Measurements from ENCODE around the gene NXPE2.
"Not testable (repeated sequence)": the region's sequence is repeated elsewhere in the genome, so short reads cannot be mapped to it uniquely, and the experiment has no call there.

Gene NXPE2

GRCh38 chr11:114678125-114679036 is at the start of gene NXPE2:
NXPE2 (plus strand) TSS chr11:114678527; CDS start chr11:114678576, 49 bp downstream.
- peaks cover 16% of the 10 kb centered on the region for H3K9me3 ChIP-seq (ENCODE audit: control insufficient read depth, insufficient read depth, low read depth, low read length)

GRCh38 chr11:114631445-114631965 is 46.8 kb upstream of the NXPE2 start:
- H3K9me3 ChIP-seq (ENCODE audit: control insufficient read depth, insufficient read depth, low read depth, low read length); H3K9ac ChIP-seq (ENCODE audit: low read length); H3K36me3 ChIP-seq (ENCODE audit: control insufficient read depth, insufficient read depth, low read length); H3K27ac ChIP-seq (ENCODE audit: low read depth, low read length); H3K4me3 ChIP-seq (ENCODE audit: low read depth, low read length); H3K4me1 ChIP-seq (ENCODE audit: control insufficient read depth, insufficient read depth, low read length); H3K27me3 ChIP-seq (ENCODE audit: control insufficient read depth, insufficient read depth, low read length): not testable (repeated sequence)

More at GRCh38 chr11:114678125-114679036, at the start of gene NXPE2:
- Histone ChIP-seq H3K36me3 (ENCODE audit: control insufficient read depth, insufficient read depth, low read length) (no peaks in the 10 kb centered on the region), H3K27me3 (ENCODE audit: control insufficient read depth, insufficient read depth, low read length) (no peaks in the 10 kb centered on the region), H3K4me3 (ENCODE audit: low read depth, low read length) (no peak within 1 kb of the TSS), H3K9ac (ENCODE audit: low read length) (no peak within 1 kb of the TSS), H3K27ac (ENCODE audit: low read depth, low read length) (no peak within 1 kb of the TSS), H3K4me1 (ENCODE audit: control insufficient read depth, insufficient read depth, low read length) (no peaks in the 10 kb centered on the region)

- 0 out of 2 replicates have a peak overlapping the region, but pooled peaks have one; percentile 23 for H3K4me3 ChIP-seq (ENCODE audit: low read depth, low read length)
- H3K36me3 ChIP-seq (ENCODE audit: control insufficient read depth, insufficient read depth, low read length); H3K9me3 ChIP-seq (ENCODE audit: control insufficient read depth, insufficient read depth, low read depth, low read length); H3K27ac ChIP-seq (ENCODE audit: low read depth, low read length); H3K9ac ChIP-seq (ENCODE audit: low read length); H3K4me1 ChIP-seq (ENCODE audit: control insufficient read depth, insufficient read depth, low read length); H3K27me3 ChIP-seq (ENCODE audit: control insufficient read depth, insufficient read depth, low read length): not testable (repeated sequence)
These were observed 38.9 kb upstream of the NXPE2 start for GRCh38 chr11:114639440-114639839.

GRCh38 chr11:114650661-114651060 is 27.7 kb upstream of the NXPE2 start:
- no peaks in the 10 kb centered on the region for H3K4me1 ChIP-seq (ENCODE audit: control insufficient read depth, insufficient read depth, low read length)
- no peaks in the 10 kb centered on the region for H3K36me3 ChIP-seq (ENCODE audit: control insufficient read depth, insufficient read depth, low read length)
- no peaks in the 10 kb centered on the region for H3K27me3 ChIP-seq (ENCODE audit: control insufficient read depth, insufficient read depth, low read length)
- no peak overlapping the region for H3K9ac ChIP-seq (ENCODE audit: low read length)
- 0 out of 2 replicates have a peak, but pooled peaks cover 2% of the 10 kb centered on the region for H3K9me3 ChIP-seq (ENCODE audit: control insufficient read depth, insufficient read depth, low read depth, low read length)
- H3K27ac ChIP-seq (ENCODE audit: low read depth, low read length), result no peak overlapping the region
- H3K4me3 ChIP-seq (ENCODE audit: low read depth, low read length), result no peak overlapping the region

GRCh38 chr11:114651145-114651718 is 27.1 kb upstream of the NXPE2 start:
- Histone ChIP-seq H3K36me3 (ENCODE audit: control insufficient read depth, insufficient read depth, low read length) (no peaks in the 10 kb centered on the region), H3K27me3 (ENCODE audit: control insufficient read depth, insufficient read depth, low read length) (no peaks in the 10 kb centered on the region), H3K4me3 (ENCODE audit: low read depth, low read length) (no peak overlapping the region), H3K27ac (ENCODE audit: low read depth, low read length) (no peak overlapping the region), H3K4me1 (ENCODE audit: control insufficient read depth, insufficient read depth, low read length) (no peaks in the 10 kb centered on the region), H3K9ac (ENCODE audit: low read length) (no peak overlapping the region), H3K9me3 (ENCODE audit: control insufficient read depth, insufficient read depth, low read depth, low read length) (0 out of 2 replicates have a peak, but pooled peaks cover 2% of the 10 kb centered on the region)

GRCh38 chr11:114653148-114653547 is 25.2 kb upstream of the NXPE2 start:
- Histone ChIP-seq H3K36me3 (ENCODE audit: control insufficient read depth, insufficient read depth, low read length) (no peaks in the 10 kb centered on the region), H3K9me3 (ENCODE audit: control insufficient read depth, insufficient read depth, low read depth, low read length) (0 out of 2 replicates have a peak, but pooled peaks cover 2% of the 10 kb centered on the region), H3K27ac (ENCODE audit: low read depth, low read length) (no peak overlapping the region), H3K4me1 (ENCODE audit: control insufficient read depth, insufficient read depth, low read length) (no peaks in the 10 kb centered on the region), H3K27me3 (ENCODE audit: control insufficient read depth, insufficient read depth, low read length) (no peaks in the 10 kb centered on the region), H3K4me3 (ENCODE audit: low read depth, low read length) (no peak overlapping the region), H3K9ac (ENCODE audit: low read length) (no peak overlapping the region)

- Histone ChIP-seq H3K27ac (ENCODE audit: low read depth, low read length) (no peak overlapping the region), H3K4me3 (ENCODE audit: low read depth, low read length) (no peak overlapping the region), H3K4me1 (ENCODE audit: control insufficient read depth, insufficient read depth, low read length) (no peaks in the 10 kb centered on the region), H3K27me3 (ENCODE audit: control insufficient read depth, insufficient read depth, low read length) (no peaks in the 10 kb centered on the region), H3K9me3 (ENCODE audit: control insufficient read depth, insufficient read depth, low read depth, low read length) (0 out of 2 replicates have a peak, but pooled peaks cover 3% of the 10 kb centered on the region), H3K9ac (ENCODE audit: low read length) (no peak overlapping the region), H3K36me3 (ENCODE audit: control insufficient read depth, insufficient read depth, low read length) (no peaks in the 10 kb centered on the region)
These were observed 13.7 kb upstream of the NXPE2 start for GRCh38 chr11:114664641-114665040.

- no peak overlapping the region for H3K27ac ChIP-seq (ENCODE audit: low read depth, low read length)
- no peaks in the 10 kb centered on the region for H3K4me1 ChIP-seq (ENCODE audit: control insufficient read depth, insufficient read depth, low read length)
- H3K27me3 ChIP-seq (ENCODE audit: control insufficient read depth, insufficient read depth, low read length), result no peaks in the 10 kb centered on the region
- H3K4me3 ChIP-seq (ENCODE audit: low read depth, low read length), result no peak overlapping the region
- H3K9me3 ChIP-seq (ENCODE audit: control insufficient read depth, insufficient read depth, low read depth, low read length), result peaks cover 9% of the 10 kb centered on the region
- no peaks in the 10 kb centered on the region for H3K36me3 ChIP-seq (ENCODE audit: control insufficient read depth, insufficient read depth, low read length)
- H3K9ac ChIP-seq (ENCODE audit: low read length), result no peak overlapping the region
These were observed 11.6 kb upstream of the NXPE2 start for GRCh38 chr11:114666760-114667159.

- Histone ChIP-seq H3K9me3 (ENCODE audit: control insufficient read depth, insufficient read depth, low read depth, low read length) (peaks cover 12% of the 10 kb centered on the region), H3K27ac (ENCODE audit: low read depth, low read length) (no peak overlapping the region), H3K27me3 (ENCODE audit: control insufficient read depth, insufficient read depth, low read length) (no peaks in the 10 kb centered on the region), H3K4me1 (ENCODE audit: control insufficient read depth, insufficient read depth, low read length) (no peaks in the 10 kb centered on the region), H3K4me3 (ENCODE audit: low read depth, low read length) (no peak overlapping the region), H3K9ac (ENCODE audit: low read length) (no peak overlapping the region), H3K36me3 (ENCODE audit: control insufficient read depth, insufficient read depth, low read length) (no peaks in the 10 kb centered on the region)
These were observed 10.2 kb upstream of the NXPE2 start for GRCh38 chr11:114668109-114668508.

GRCh38 chr11:114673661-114674060 is 4.7 kb upstream of the NXPE2 start:
- no peaks in the 10 kb centered on the region for H3K27me3 ChIP-seq (ENCODE audit: control insufficient read depth, insufficient read depth, low read length)
- H3K9me3 ChIP-seq (ENCODE audit: control insufficient read depth, insufficient read depth, low read depth, low read length), result peaks cover 9% of the 10 kb centered on the region
- H3K9ac ChIP-seq (ENCODE audit: low read length), result no peak overlapping the region
- no peak overlapping the region for H3K27ac ChIP-seq (ENCODE audit: low read depth, low read length)
- H3K4me1 ChIP-seq (ENCODE audit: control insufficient read depth, insufficient read depth, low read length), result no peaks in the 10 kb centered on the region
- no peak overlapping the region for H3K4me3 ChIP-seq (ENCODE audit: low read depth, low read length)
- H3K36me3 ChIP-seq (ENCODE audit: control insufficient read depth, insufficient read depth, low read length), result no peaks in the 10 kb centered on the region

- no peak overlapping the region for H3K4me3 ChIP-seq (ENCODE audit: low read depth, low read length)
These were observed 1.2 kb downstream of the NXPE2 start for GRCh38 chr11:114679505-114679904.

More at GRCh38 chr11:114679505-114679904, 1.2 kb downstream of the NXPE2 start:
- Histone ChIP-seq H3K4me1 (ENCODE audit: control insufficient read depth, insufficient read depth, low read length) (no peaks in the 10 kb centered on the region), H3K27ac (ENCODE audit: low read depth, low read length) (no peak overlapping the region), H3K36me3 (ENCODE audit: control insufficient read depth, insufficient read depth, low read length) (no peaks in the 10 kb centered on the region), H3K9me3 (ENCODE audit: control insufficient read depth, insufficient read depth, low read depth, low read length) (peaks cover 25% of the 10 kb centered on the region), H3K9ac (ENCODE audit: low read length) (no peak overlapping the region), H3K27me3 (ENCODE audit: control insufficient read depth, insufficient read depth, low read length) (no peaks in the 10 kb centered on the region)

Data from HUES6 (cell line).